ENCODE measurements around the gene AQP12B.
"Not testable (repeated sequence)": the region's sequence is repeated elsewhere in the genome, so short reads cannot be mapped to it uniquely, and the experiment has no call there.

AQP12B gene

GRCh38 chr2:240680185-240680584 is 2.5 kb downstream of the AQP12B start:
- DNase-seq, result not testable (repeated sequence)

- not testable (repeated sequence) for DNase-seq
Observed at GRCh38 chr2:240678909-240679308, 3.8 kb downstream of the AQP12B start.

- not testable (repeated sequence) for DNase-seq
Observed at GRCh38 chr2:240678043-240678442, 4.6 kb downstream of the AQP12B start.

- not testable (repeated sequence) for DNase-seq
Observed at GRCh38 chr2:240675345-240675744, 7.3 kb downstream of the AQP12B start.

- DNase-seq, result peak in 1 of 3 experiments; percentile 10
Observed at GRCh38 chr2:240674461-240675184, 8.1 kb downstream of the AQP12B start.

GRCh38 chr2:240672701-240673190 is 9.9 kb downstream of the AQP12B start:
- DNase-seq, result peak in 2 of 3 experiments; percentile 14 to 36

- DNase-seq, result no peak
Observed at GRCh38 chr2:240672076-240672700, 10.5 kb downstream of the AQP12B start.

GRCh38 chr2:240670950-240671349 is 11.7 kb downstream of the AQP12B start:
- DNase-seq, result no peak

GRCh38 chr2:240670402-240670801 is 12.3 kb downstream of the AQP12B start:
- DNase-seq, result no peak

- no peak for DNase-seq
Observed at GRCh38 chr2:240664622-240665021, 18.1 kb downstream of the AQP12B start.

- no peak for DNase-seq
Observed at GRCh38 chr2:240663546-240664190, 19.0 kb downstream of the AQP12B start.

GRCh38 chr2:240662681-240663080 is 20.0 kb downstream of the AQP12B start:
- DNase-seq, result no peak

- DNase-seq, result not testable (repeated sequence)
Observed at GRCh38 chr2:240659883-240660282, 22.8 kb downstream of the AQP12B start.

- DNase-seq, result no peak
Observed at GRCh38 chr2:240655931-240656886, 26.5 kb downstream of the AQP12B start.

- no peak for DNase-seq
Observed at GRCh38 chr2:240651185-240651584, 31.5 kb downstream of the AQP12B start.

- no peak for DNase-seq
Observed at GRCh38 chr2:240650254-240650965, 32.3 kb downstream of the AQP12B start.

GRCh38 chr2:240649331-240649730 is 33.4 kb downstream of the AQP12B start:
- no peak for DNase-seq

GRCh38 chr2:240648650-240649275 is 33.9 kb downstream of the AQP12B start:
- DNase-seq, result peak in 1 of 3 experiments; percentile 3

- no peak for DNase-seq
Observed at GRCh38 chr2:240648155-240648649, 34.5 kb downstream of the AQP12B start.

GRCh38 chr2:240647503-240648154 is 35.1 kb downstream of the AQP12B start:
- no peak for DNase-seq
